K562 (cell line): ENCODE measurements around the gene ORMDL3. TPM values are rescaled to one million over a fixed set of nuclear protein-coding genes. Genes with fewer than 3 reads are reported as not detected.
A peak's percentile ranks its signal among the peaks of the same experiment; 100 is the strongest.

Source experiments
- ARID1B ChIP-seq: fragments of 450-650 bp; IDR thresholded peaks from 2 replicates; pipeline ENCODE4 v1.6.1; 2016; ENCODE audit warnings: antibody characterized with exemption, mild to moderate bottlenecking, inconsistent platforms
- C11orf30 ChIP-seq: fragments of 450-650 bp; IDR thresholded peaks from 2 replicates; pipeline ENCODE4 v1.6.1; 2016; ENCODE audit warnings: low read depth, mild to moderate bottlenecking
- DPF2 ChIP-seq: fragments of 450-650 bp; IDR thresholded peaks from 2 replicates; pipeline ENCODE4 v1.6.1; 2016
- EGR1 ChIP-seq: fragments of 450-650 bp; conservative IDR thresholded peaks from 2 replicates; pipeline ENCODE4 v1.6.1; 2017; ENCODE audit warnings: mild to moderate bottlenecking
- ETV1 ChIP-seq: fragments of 450-650 bp; conservative IDR thresholded peaks from 2 replicates; pipeline ENCODE4 v1.6.1; 2016; ENCODE audit warnings: missing genetic modification characterization, control low read depth, low read depth, missing compliant biosample characterization
- GABPA ChIP-seq: fragments of 200-800 bp; sonication (Bioruptor generic); conservative IDR thresholded peaks from 2 replicates; pipeline ENCODE4 v1.6.1; 2016; ENCODE audit warnings: low read depth, missing genetic modification characterization, missing compliant biosample characterization
- HEY1 ChIP-seq: fragments of 250-450 bp; sonication (Bioruptor Pico); IDR thresholded peaks from 2 replicates; pipeline ENCODE4 v1.5.0; 2020; ENCODE audit warnings: mild to moderate bottlenecking, moderate library complexity, borderline replicate concordance
- MAFF ChIP-seq: IDR thresholded peaks from 2 replicates; pipeline ENCODE4 v1.6.1; 2012; ENCODE audit warnings: low read length, improper control_type of control experiment
- MAFG ChIP-seq: fragments of 450-650 bp; conservative IDR thresholded peaks from 2 replicates; pipeline ENCODE4 v1.6.1; 2016; ENCODE audit warnings: missing genetic modification characterization, missing compliant biosample characterization
- MAFK ChIP-seq: IDR thresholded peaks from 2 replicates; pipeline ENCODE4 v1.6.1; 2011; ENCODE audit warnings: low read length, improper control_type of control experiment
- MYC ChIP-seq, 2 experiments: fragments of 250-450 bp in 1 of 2; sonication (Bioruptor Pico) in 1 of 2; IDR thresholded peaks; 2 replicates each; pipeline versions ENCODE4 v1.5.1 to v1.6.1; 2012 to 2021; ENCODE audit warnings: low read depth in 2 of 2, borderline replicate concordance in 1 of 2, improper control_type of control experiment in 1 of 2, low read length in 1 of 2, mild to moderate bottlenecking in 1 of 2, moderate library complexity in 1 of 2
- NFE2 ChIP-seq: IDR thresholded peaks from 2 replicates; pipeline ENCODE4 v1.6.1; 2014; ENCODE audit warnings: antibody characterized with exemption, low read depth
- RBM39 ChIP-seq: fragments of 200-400 bp; formaldehyde crosslinking; optimal IDR thresholded peaks from 2 replicates; pipeline ENCODE3; 2018; ENCODE audit warnings: low read depth, low read length
- SMARCE1 ChIP-seq: fragments of 450-650 bp; IDR thresholded peaks from 2 replicates; pipeline ENCODE4 v1.7.1; 2016; ENCODE audit warnings: mild to moderate bottlenecking
- TAL1 ChIP-seq: fragments of 450-650 bp; IDR thresholded peaks from 2 replicates; pipeline ENCODE4 v1.6.1; 2016; ENCODE audit warnings: mild to moderate bottlenecking
- ZNF140 ChIP-seq: fragments of 250-450 bp; sonication (Bioruptor Pico); IDR thresholded peaks from 2 replicates; pipeline ENCODE4 v1.8.0; 2021; ENCODE audit warnings: moderate library complexity, mild to moderate bottlenecking, inconsistent platforms
- ZNF316 ChIP-seq: fragments of 450-650 bp; IDR thresholded peaks from 2 replicates; pipeline ENCODE4 v1.6.1; 2016
- polyA plus RNA-seq, 8 experiments: library from polyadenylated mRNA; depleted of rRNA in 4 of 8; stranded (reverse) in 5 of 8; unstranded in 3 of 8; fragments of >200 nt; fragmentation: Nextera tagmentation in 2 of 8; fragmentation: Illumina TruSeq in 1 of 8; extraction: Ambion mirVana in 2 of 8; extraction: Trizol in 1 of 8; gene quantifications; 2 replicates each; pipeline versions ENCODE4 v1.2.1 to v1.2.3, GENCODE V29; 2011 to 2014; ENCODE audit warnings: inconsistent platforms in 1 of 8, missing spikeins in 1 of 8
- total RNA-seq, 7 experiments: library from RNA; depleted of rRNA in 6 of 7; stranded (reverse); fragments of >200 nt in 6 of 7; fragmentation: Illumina TruSeq in 2 of 7; extraction: Trizol in 2 of 7; gene quantifications; 2 replicates each; pipeline versions ENCODE4 v1.2.1 to v1.2.3, GENCODE V29; 2011 to 2021; ENCODE audit warnings: low replicate concordance in 1 of 7
- TF ChIP-seq, protein P1 (sequence below), 2 experiments: IDR thresholded peaks in 1 of 2; conservative IDR thresholded peaks in 1 of 2; 2 replicates each; pipeline ENCODE4 v1.6.1; 2016; ENCODE audit warnings: low read depth in 2 of 2, mild to moderate bottlenecking in 1 of 2, missing compliant biosample characterization in 1 of 2, missing genetic modification characterization in 1 of 2, moderate library complexity in 1 of 2
- TF ChIP-seq, protein P2 (sequence below): fragments of 450-650 bp; IDR thresholded peaks from 2 replicates; pipeline ENCODE4 v1.6.1; 2016
- TF ChIP-seq, protein P3 (sequence below): fragments of 200-800 bp; sonication (Bioruptor generic); IDR thresholded peaks from 2 replicates; pipeline ENCODE4 v1.6.1; 2017; ENCODE audit warnings: missing genetic modification characterization, missing compliant biosample characterization
- TF ChIP-seq, protein P4 (sequence below): sonication (generic); formaldehyde crosslinking; IDR thresholded peaks from 2 replicates; pipeline ENCODE4 v1.9.0; 2022; ENCODE audit warnings: mild to moderate bottlenecking, missing genetic modification reagents

Gene ORMDL3
- total and polyA plus RNA-seq, 9 of the 15 experiments (the other 6 are each of a cell fraction or from before 2014, with no cell fraction given): 2.7 to 57.4 (median 27.1) TPM

DNA sequence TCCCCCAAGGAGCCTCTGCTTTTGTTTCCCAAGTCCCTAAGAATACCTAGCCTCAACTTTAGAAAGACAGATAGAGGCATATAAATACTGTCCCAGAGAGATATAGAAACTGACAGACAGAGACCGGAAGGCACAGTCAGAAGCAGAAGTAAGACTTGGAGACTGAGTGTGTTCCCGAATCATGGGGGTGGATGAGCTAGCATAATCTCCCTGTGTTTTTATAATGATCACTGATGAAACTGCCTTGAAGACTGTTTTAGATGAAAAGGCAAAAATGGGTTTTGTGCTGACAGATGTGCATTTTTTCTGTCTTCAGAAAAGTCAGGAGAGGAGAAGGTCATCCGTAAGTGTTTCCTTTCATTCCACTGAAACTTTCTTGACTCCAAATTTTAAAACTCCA is 44.9 kb upstream of the ORMDL3 start (continued):
- TF ChIP-seq, protein P1, sequence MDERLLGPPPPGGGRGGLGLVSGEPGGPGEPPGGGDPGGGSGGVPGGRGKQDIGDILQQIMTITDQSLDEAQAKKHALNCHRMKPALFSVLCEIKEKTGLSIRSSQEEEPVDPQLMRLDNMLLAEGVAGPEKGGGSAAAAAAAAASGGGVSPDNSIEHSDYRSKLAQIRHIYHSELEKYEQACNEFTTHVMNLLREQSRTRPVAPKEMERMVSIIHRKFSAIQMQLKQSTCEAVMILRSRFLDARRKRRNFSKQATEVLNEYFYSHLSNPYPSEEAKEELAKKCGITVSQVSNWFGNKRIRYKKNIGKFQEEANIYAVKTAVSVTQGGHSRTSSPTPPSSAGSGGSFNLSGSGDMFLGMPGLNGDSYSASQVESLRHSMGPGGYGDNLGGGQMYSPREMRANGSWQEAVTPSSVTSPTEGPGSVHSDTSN (CRISPR knock-in tag; IDR thresholded peaks at IDR 0.05; ENCODE audit: low read depth): no peak
- TF ChIP-seq, protein P1 (tag; conservative IDR thresholded peaks at IDR 0.05; ENCODE audit: low read depth): 0 out of 2 replicates have a peak, but pooled peaks have one; percentile 30
- peak; percentile 30; the same call in 1 of the 2 replicates for TF ChIP-seq EGR1
- TF ChIP-seq, protein P2, sequence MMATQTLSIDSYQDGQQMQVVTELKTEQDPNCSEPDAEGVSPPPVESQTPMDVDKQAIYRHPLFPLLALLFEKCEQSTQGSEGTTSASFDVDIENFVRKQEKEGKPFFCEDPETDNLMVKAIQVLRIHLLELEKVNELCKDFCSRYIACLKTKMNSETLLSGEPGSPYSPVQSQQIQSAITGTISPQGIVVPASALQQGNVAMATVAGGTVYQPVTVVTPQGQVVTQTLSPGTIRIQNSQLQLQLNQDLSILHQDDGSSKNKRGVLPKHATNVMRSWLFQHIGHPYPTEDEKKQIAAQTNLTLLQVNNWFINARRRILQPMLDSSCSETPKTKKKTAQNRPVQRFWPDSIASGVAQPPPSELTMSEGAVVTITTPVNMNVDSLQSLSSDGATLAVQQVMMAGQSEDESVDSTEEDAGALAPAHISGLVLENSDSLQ: peak; percentile 66
- no peak for TF ChIP-seq ZNF140
- peak; percentile 49 for TF ChIP-seq MAFK
- TF ChIP-seq GABPA (tag): peak; percentile 33; the same call in 1 of the 2 replicates
- TF ChIP-seq ARID1B: peak; percentile 56
- TF ChIP-seq, protein P3, sequence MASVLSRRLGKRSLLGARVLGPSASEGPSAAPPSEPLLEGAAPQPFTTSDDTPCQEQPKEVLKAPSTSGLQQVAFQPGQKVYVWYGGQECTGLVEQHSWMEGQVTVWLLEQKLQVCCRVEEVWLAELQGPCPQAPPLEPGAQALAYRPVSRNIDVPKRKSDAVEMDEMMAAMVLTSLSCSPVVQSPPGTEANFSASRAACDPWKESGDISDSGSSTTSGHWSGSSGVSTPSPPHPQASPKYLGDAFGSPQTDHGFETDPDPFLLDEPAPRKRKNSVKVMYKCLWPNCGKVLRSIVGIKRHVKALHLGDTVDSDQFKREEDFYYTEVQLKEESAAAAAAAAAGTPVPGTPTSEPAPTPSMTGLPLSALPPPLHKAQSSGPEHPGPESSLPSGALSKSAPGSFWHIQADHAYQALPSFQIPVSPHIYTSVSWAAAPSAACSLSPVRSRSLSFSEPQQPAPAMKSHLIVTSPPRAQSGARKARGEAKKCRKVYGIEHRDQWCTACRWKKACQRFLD (CRISPR knock-in tag): no peak
- TF ChIP-seq ZNF316: peak; percentile 90
- 0 out of 2 replicates have a peak, but pooled peaks have one; percentile 7 for TF ChIP-seq TAL1
- no peak for TF ChIP-seq HEY1
- TF ChIP-seq DPF2: peak; percentile 50; the same call in 1 of the 2 replicates
- peak; percentile 84 for TF ChIP-seq C11orf30
- peak; percentile 78 for TF ChIP-seq NFE2
- 0 out of 2 replicates have a peak, but pooled peaks have one; percentile 37 for TF ChIP-seq SMARCE1
- peak; percentile 67 for TF ChIP-seq ETV1 (tag)
- peak; percentile 18; the same call in 1 of the 2 replicates for TF ChIP-seq MYC (IDR thresholded peaks at IDR 0.05; ENCODE audit: low read depth, low read length)
- no peak for TF ChIP-seq MYC (CRISPR knock-in tag; IDR thresholded peaks at IDR 0.05; ENCODE audit: borderline replicate concordance, low read depth)
- TF ChIP-seq MAFF: peak; percentile 44; the same call in 1 of the 2 replicates
- TF ChIP-seq RBM39: no peak
- TF ChIP-seq, protein P4, sequence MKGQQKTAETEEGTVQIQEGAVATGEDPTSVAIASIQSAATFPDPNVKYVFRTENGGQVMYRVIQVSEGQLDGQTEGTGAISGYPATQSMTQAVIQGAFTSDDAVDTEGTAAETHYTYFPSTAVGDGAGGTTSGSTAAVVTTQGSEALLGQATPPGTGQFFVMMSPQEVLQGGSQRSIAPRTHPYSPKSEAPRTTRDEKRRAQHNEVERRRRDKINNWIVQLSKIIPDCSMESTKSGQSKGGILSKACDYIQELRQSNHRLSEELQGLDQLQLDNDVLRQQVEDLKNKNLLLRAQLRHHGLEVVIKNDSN (CRISPR knock-in tag): no peak
- peak; percentile 84 for TF ChIP-seq MAFG (tag)
